Lower leg skin (tissue), 3 donors: ENCODE data around the gene IFNAR2.

Experiments
- POLR2A ChIP-seq, 2 donors: fragments of 450-650 bp; IDR thresholded peaks; one replicate each; pipeline ENCODE4 v1.6.1; 2016 to 2017; ENCODE audit warnings: antibody characterized with exemption in 2 of 2, mild to moderate bottlenecking in 1 of 2, moderate library complexity in 1 of 2
- TF ChIP-seq, protein P1 (sequence below), 3 donors: fragments of 450-650 bp; IDR thresholded peaks; one replicate each; pipeline ENCODE4 v1.5.1; 2016; ENCODE audit warnings: antibody characterized with exemption in 3 of 3, mild to moderate bottlenecking in 3 of 3, moderate library complexity in 2 of 3

DNA sequence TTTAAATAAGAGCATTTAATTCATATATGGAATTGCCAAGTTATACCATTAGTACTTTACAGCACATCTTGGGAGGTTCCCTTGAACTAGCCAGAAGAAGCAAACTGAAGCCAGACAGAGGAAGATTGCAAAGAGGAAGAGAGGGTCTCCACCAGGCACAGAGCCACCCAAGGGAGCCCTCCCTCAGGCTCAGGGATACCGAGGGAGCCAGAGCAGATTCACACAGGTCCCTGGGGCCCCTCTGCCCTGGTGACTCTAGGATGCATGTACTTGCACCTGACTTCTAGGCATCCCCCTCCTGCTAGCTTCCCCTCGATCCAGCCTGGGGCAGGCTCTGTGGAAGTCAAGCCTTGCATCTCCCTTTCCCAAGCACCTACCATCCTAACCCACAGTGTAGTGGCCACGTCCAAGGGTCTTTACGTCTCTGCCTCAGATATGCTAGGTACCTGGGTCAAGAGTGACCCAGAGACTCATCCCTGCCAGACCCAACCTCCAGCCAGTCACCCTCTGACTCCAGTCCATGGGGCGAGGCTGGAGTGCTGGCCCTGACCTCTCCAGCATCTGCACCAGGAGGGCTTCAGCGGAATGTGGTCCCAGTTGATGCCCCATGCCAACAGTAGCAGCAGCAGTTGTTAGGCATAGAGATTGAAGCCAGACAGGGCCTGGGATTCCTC lies 6.4 kb downstream of the IFNAR2 start:
- TF ChIP-seq, protein P1, sequence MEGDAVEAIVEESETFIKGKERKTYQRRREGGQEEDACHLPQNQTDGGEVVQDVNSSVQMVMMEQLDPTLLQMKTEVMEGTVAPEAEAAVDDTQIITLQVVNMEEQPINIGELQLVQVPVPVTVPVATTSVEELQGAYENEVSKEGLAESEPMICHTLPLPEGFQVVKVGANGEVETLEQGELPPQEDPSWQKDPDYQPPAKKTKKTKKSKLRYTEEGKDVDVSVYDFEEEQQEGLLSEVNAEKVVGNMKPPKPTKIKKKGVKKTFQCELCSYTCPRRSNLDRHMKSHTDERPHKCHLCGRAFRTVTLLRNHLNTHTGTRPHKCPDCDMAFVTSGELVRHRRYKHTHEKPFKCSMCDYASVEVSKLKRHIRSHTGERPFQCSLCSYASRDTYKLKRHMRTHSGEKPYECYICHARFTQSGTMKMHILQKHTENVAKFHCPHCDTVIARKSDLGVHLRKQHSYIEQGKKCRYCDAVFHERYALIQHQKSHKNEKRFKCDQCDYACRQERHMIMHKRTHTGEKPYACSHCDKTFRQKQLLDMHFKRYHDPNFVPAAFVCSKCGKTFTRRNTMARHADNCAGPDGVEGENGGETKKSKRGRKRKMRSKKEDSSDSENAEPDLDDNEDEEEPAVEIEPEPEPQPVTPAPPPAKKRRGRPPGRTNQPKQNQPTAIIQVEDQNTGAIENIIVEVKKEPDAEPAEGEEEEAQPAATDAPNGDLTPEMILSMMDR (IDR thresholded peaks at IDR 0.05), result no peak
- no peak for TF ChIP-seq POLR2A (IDR thresholded peaks at IDR 0.05)
